Gastrocnemius medialis (tissue), 4 donors: ENCODE results near the gene PDSS2. TPM values are rescaled to one million over a fixed set of nuclear protein-coding genes. Genes with fewer than 3 reads are reported as not detected.

Experiments used
- ATAC-seq, 2 donors: fragments of 150-250 bp; one replicate each; pipeline ENCODE4 v1.9.1; 2016
- DNase-seq, 2 donors: peaks; one replicate each; pipeline ENCODE4 v3.0.0-alpha.2; 2019
- H3K27ac ChIP-seq, 4 donors: fragments of 200-600 bp; sonication (generic); 1 replicate in 1 of 4; 2 replicates in 3 of 4; pipeline ENCODE4 v1.5.1; 2016 to 2018; ENCODE audit warnings: mild to moderate bottlenecking in 2 of 4, moderate library complexity in 1 of 4
- H3K27me3 ChIP-seq, 3 donors: fragments of 200-600 bp; sonication (generic) in 2 of 3; 1 replicate in 1 of 3; 2 replicates in 2 of 3; pipeline versions ENCODE4 v1.5.1 to v1.6.0; 2016 to 2019; ENCODE audit warnings: mild to moderate bottlenecking in 1 of 3, moderate library complexity in 1 of 3
- H3K36me3 ChIP-seq, 2 donors: fragments of 200-600 bp; sonication (generic) in 1 of 2; one replicate each; pipeline ENCODE4 v1.5.1; 2017 to 2018
- H3K4me1 ChIP-seq, 2 donors: fragments of 200-600 bp; sonication (generic) in 1 of 2; one replicate each; pipeline ENCODE4 v1.5.1; 2016 to 2017; ENCODE audit warnings: mild to moderate bottlenecking in 2 of 2
- H3K4me3 ChIP-seq, 4 donors: fragments of 200-600 bp; sonication (generic) in 3 of 4; 1 replicate in 1 of 4; 2 replicates in 3 of 4; pipeline ENCODE4 v1.5.1; 2016 to 2019; ENCODE audit warnings: mild to moderate bottlenecking in 2 of 4
- H3K9me3 ChIP-seq, 3 donors: fragments of 200-600 bp; sonication (generic) in 2 of 3; 1 replicate in 1 of 3; 2 replicates in 2 of 3; pipeline ENCODE4 v1.5.1; 2016 to 2019
- POLR2A ChIP-seq, 2 donors: fragments of 450-650 bp; IDR thresholded peaks; one replicate each; pipeline ENCODE4 v1.6.1; 2017; ENCODE audit warnings: antibody characterized with exemption in 2 of 2, mild to moderate bottlenecking in 2 of 2, moderate library complexity in 2 of 2
- in situ Hi-C, 4 donors: fragments of 200-750 bp; cut with MboI; loops; one replicate each; pipeline versions ENCODE4 v1.15.0 to v1.8.0; 2017; ENCODE audit warnings: low sequenced_read_pairs in 4 of 4
- intact Hi-C: fragments of 100-400 bp; cut with DNase I; formaldehyde crosslinking; loops from one replicate; pipeline ENCODE4 v1.15.1; 2023; ENCODE audit warnings: low total_unique reads
- total RNA-seq, 4 donors: library from RNA; depleted of rRNA; stranded (reverse); fragments of >200 nt; gene quantifications; one replicate each; pipeline versions ENCODE4 v1.1.0 to v1.2.3, GENCODE V29; 2016
- TF ChIP-seq, protein P1 (sequence below), 5 experiments: fragments of 450-650 bp in 3 of 5; fragments of 200-600 bp in 2 of 5; sonication (generic) in 2 of 5; IDR thresholded peaks in 4 of 5; conservative IDR thresholded peaks in 1 of 5; 1 replicate in 4 of 5; 2 replicates in 1 of 5; pipeline ENCODE4 v1.5.1; 2016 to 2019; ENCODE audit warnings: antibody characterized with exemption in 5 of 5, mild to moderate bottlenecking in 3 of 5, moderate library complexity in 3 of 5

The PDSS2 gene
- total RNA-seq, 4 donors from 2014 or later: 6.6 to 14.3 (median 10.0) TPM

DNA sequence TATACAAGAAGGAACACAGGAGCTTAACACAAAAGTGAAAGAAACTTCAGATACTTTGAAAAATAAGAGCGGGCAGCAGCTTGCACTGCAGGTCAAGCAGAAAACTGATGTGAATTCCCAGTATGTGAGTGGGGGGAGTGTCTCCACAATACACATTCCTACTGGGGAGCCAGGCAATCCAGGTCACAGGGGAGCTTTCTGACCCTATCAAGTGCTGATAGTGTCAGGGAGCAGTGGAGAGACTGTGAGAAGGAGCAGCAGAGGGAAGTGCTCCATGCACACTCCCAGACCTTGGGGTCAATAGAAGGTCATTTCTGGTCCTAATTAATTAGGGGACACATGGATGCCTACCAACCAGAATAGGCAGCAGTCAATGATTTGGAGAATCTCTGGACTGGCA lies 59.4 kb downstream of the PDSS2 start:
- Histone ChIP-seq H3K4me3 (no peak overlapping the region), H3K27me3 (no peaks in the 10 kb centered on the region), H3K36me3 (no peaks in the 10 kb centered on the region), H3K27ac (no peak overlapping the region), H3K4me1 (no peaks in the 10 kb centered on the region), H3K9me3 (peaks cover 0 to 2% (median 0%) of the 10 kb centered on the region in 3 donors)
- ATAC-seq (no peak), DNase-seq (no peak)
- TF ChIP-seq POLR2A (IDR thresholded peaks at IDR 0.05): no peak
- TF ChIP-seq, protein P1, sequence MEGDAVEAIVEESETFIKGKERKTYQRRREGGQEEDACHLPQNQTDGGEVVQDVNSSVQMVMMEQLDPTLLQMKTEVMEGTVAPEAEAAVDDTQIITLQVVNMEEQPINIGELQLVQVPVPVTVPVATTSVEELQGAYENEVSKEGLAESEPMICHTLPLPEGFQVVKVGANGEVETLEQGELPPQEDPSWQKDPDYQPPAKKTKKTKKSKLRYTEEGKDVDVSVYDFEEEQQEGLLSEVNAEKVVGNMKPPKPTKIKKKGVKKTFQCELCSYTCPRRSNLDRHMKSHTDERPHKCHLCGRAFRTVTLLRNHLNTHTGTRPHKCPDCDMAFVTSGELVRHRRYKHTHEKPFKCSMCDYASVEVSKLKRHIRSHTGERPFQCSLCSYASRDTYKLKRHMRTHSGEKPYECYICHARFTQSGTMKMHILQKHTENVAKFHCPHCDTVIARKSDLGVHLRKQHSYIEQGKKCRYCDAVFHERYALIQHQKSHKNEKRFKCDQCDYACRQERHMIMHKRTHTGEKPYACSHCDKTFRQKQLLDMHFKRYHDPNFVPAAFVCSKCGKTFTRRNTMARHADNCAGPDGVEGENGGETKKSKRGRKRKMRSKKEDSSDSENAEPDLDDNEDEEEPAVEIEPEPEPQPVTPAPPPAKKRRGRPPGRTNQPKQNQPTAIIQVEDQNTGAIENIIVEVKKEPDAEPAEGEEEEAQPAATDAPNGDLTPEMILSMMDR (IDR thresholded peaks at IDR 0.05 in 4 of 5, conservative IDR thresholded peaks at IDR 0.05 in 1 of 5): no peak
- intact Hi-C loops (no loop called here), in situ Hi-C loops (no loop called here)

DNA sequence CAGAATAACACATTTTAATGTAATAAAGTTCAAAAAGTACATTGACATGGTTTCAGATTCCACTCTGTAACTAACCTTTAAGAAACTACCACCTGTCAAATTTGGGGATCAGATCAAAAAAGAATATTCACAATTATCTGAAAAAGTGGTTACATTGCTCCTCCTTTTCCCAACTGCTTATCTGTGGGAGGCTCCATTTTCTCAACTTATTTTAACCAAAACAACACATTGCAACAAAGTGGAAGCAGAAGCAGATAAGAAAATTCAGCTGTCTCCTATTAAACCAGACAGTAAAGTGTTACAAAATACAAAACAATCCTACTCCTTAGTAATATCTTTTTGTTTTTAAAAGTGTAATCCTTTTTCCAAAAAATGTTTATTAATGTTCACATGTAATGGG lies 61.4 kb downstream of the PDSS2 start:
- H3K36me3 ChIP-seq: peaks cover 0 to 12% of the 10 kb centered on the region in 2 donors
- H3K9me3 ChIP-seq: no peaks in the 10 kb centered on the region
- ATAC-seq (no peak), DNase-seq (no peak)
- no peaks in the 10 kb centered on the region for H3K4me1 ChIP-seq
- in situ Hi-C loops: no loop called here
- H3K27ac ChIP-seq: no peak overlapping the region
- no peaks in the 10 kb centered on the region for H3K27me3 ChIP-seq
- TF ChIP-seq POLR2A (IDR thresholded peaks at IDR 0.05): no peak
- TF ChIP-seq, protein P1 (IDR thresholded peaks at IDR 0.05 in 4 of 5, conservative IDR thresholded peaks at IDR 0.05 in 1 of 5): no peak
- intact Hi-C loops: no loop called here
- no peak overlapping the region for H3K4me3 ChIP-seq

DNA sequence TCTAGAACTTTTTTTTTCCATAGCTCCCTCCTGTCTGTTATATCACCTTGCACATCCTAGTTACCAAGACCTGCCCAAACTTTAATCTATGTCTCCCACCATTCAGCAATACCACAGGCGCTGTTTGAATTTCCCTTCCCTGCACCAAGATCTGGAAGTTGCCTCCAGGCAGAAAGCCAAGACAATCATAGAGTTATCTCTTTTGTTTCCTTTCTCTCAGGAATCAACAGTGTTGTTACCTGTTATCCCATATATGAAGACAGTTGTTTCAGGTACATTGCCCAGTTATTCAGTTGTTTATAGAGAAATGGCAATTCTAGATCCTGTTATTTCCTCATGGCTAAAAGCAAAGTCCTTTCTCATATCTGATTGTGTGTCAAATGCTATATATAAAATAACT lies 63.2 kb downstream of the PDSS2 start:
- Histone ChIP-seq H3K36me3 (peaks cover 0 to 16% of the 10 kb centered on the region in 2 donors), H3K27ac (no peak overlapping the region), H3K27me3 (no peaks in the 10 kb centered on the region), H3K9me3 (no peaks in the 10 kb centered on the region), H3K4me3 (no peak overlapping the region), H3K4me1 (no peaks in the 10 kb centered on the region)
- in situ Hi-C loops: no loop called here
- intact Hi-C loops: no loop called here
- ATAC-seq: no peak
- no peak for TF ChIP-seq POLR2A (IDR thresholded peaks at IDR 0.05)
- TF ChIP-seq, protein P1 (IDR thresholded peaks at IDR 0.05 in 4 of 5, conservative IDR thresholded peaks at IDR 0.05 in 1 of 5): no peak
- no peak for DNase-seq

DNA sequence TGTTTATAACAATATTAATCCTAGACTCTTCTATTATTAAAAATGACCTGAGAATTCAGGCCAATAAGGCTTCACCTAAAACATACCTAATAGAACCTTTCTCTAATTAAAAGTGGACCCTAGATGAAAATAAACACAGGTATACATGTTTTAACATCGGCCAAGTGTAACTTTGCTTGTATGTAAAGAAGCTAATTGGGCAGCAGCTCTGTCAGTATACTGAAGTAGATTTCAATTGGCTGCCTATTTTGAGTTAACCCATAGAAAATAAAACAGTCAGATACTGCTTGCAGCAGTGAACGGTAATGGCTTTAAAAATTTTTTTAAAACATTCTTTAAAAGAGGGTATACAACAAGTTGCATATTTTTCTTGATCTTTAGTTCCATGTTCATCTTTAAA lies 67.3 kb downstream of the PDSS2 start:
- no peak for ATAC-seq
- Histone ChIP-seq H3K4me1 (no peaks in the 10 kb centered on the region), H3K27me3 (no peaks in the 10 kb centered on the region), H3K4me3 (no peak overlapping the region), H3K9me3 (no peaks in the 10 kb centered on the region), H3K36me3 (peaks cover 0 to 16% of the 10 kb centered on the region in 2 donors), H3K27ac (no peak overlapping the region)
- intact Hi-C loops: no loop called here
- TF ChIP-seq POLR2A (IDR thresholded peaks at IDR 0.05): no peak
- TF ChIP-seq, protein P1 (IDR thresholded peaks at IDR 0.05 in 4 of 5, conservative IDR thresholded peaks at IDR 0.05 in 1 of 5): no peak
- in situ Hi-C loops: no loop called here
- no peak for DNase-seq
